GM21529 (cell line): Measurements from ENCODE around the gene KLF15.

Source experiments
- ATAC-seq: cut with Tn5 transposase; IDR thresholded peaks from one replicate; pipeline ENCODE4 v1.9.1; 2021; ENCODE audit not compliant: unreplicated experiment

The KLF15 gene

DNA sequence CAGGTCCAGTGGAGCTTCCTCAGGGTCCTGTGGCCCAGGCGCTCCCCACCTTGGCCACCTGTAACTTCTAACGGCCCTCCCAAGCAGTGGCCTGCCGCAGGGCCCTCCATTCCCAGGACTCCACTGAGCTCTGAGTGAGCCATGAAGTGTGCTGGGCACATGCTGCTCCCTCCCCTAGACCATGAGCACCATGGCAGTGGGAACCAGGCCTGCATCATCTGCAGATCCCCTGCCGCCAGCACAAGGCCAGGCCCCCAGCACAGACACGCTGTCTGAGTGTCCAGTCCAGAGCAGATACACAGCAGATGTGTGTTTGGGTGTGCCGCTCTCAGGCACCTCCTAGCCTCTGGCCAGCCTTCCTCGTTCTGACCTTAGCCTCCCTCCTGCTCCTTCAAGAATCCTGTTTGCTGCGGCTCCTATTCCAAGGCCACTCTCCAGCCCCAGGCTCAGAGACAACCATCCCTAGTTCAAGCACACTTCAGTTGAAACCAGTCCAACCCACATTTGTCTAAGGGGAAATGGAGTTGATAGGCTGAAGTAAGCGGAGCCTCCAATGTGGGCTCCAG is 7.0 kb upstream of the KLF15 start:
- ATAC-seq, result no peak

DNA sequence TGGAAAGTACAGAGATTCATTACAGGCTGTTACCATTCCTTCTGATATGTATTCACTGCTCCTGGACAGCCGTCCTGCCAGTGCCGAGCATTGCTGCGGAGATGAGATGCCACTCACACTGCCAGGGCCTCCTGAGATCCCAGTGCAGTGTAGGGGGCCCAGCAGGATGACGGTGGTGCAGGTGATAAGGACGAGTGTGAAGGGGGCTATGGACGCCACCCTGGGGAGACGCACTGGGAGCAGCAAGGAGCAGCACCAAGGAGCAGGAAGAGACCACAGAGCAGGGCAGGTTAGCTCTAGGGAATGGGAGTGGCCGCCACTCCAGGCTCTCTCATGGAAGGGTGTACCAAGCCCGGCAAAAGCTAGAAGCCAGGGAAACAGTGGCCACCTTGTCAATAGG is 4.0 kb upstream of the KLF15 start:
- ATAC-seq, result no peak

DNA sequence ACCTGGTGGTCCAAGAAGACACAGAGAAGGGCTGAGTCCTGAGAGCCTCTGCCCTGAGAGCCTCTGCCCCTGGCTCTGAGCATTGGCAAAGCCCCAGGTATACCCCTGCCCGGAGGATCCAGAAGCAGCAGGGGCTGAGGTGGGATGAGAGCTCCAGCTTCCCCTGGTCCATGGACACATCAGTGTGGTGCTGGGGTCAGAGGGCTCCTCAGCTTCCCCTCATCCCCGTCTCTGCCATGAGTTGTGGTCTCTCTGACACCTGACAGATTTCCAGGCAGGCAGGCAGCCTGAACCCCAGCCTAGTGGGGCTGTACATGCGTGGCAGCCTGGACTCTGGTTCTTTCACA is 3.5 kb upstream of the KLF15 start:
- ATAC-seq, result no peak

DNA sequence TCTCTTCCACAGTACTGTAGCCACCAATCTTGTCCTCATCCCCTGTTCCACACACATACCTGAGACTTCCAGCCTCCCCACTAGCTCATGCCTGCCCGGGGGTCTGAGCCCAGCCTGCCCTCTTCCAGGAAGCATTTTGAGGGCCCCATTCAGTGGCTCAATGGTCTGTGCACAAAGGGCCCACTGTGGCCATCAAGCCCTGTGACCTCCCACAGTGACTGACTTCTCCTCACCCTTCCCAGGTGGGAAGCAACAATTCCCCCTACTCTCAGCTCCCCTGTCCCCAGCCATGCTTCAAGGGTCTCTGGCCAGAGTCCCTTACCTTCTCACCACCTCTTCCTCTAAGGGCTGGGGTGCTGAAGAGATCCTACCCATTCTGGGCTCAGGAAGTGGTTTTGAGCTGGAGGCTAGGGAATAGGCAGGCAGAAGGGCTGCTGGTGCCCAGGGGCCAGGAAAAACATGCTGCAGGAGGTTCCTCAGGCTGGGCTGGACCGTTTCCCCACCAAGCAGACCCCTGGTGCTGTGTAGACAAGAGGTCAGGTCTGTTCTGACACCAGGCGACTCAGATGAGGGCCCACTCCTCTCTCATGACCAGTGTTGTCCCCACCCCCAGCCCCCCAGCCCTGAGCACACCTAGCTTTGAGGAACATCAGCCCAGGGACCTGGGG is 3.0 kb upstream of the KLF15 start:
- ATAC-seq, result no peak

DNA sequence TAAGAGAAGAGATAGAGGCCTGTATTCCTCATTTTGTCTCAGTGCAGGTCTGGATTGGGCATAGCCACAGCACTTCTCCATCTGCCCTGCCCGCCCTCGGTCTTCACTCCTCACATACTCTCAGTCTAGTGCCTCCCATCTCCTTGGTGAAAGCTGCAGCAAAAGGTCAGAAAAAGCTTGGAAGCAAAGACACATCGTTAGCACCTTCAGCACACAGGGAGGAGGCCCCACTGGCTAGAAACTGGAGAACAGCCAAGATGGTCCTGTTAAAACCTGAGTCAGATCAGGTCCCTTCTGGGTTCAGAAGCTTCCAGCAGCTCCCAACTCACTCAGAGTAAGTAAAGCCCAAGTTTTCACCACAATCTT is 1.6 kb upstream of the KLF15 start:
- no peak for ATAC-seq

DNA sequence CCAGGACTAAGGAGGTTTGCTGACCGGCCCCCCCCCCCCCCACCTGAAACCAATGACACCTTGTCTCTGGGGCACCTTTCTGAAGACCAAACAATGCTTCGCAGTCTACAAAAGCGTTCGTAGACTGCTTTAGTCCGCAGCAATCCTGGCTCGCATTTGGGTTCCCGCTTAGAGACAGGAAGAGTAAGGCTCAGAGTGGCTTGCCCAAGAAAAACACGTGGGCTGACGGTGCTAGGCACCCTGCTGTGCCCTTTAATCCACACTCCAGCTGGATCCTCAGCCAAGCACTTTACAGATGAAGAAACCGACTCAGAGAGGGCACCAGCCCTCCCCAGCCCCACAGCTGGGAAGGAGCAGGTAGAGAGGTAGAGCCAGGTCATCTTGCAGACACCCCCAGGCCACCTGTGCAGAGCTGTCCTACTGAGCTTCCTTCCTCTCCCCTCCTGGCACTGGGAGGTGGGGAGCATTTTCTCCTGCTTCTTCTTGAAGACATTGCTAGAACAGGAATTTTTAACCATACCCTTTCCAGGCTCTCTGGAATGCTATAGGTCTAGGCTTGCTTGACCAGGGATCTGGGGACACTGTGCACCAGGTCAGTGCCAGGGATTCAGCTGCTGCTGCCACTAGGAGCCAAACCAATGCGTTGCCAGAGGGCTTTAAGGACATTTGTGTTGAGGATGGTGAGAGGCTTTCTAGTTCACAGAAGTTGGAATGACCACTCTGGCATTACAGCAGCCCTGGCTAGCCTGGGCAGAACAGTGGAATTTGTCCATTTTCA is 1.0 kb upstream of the KLF15 start:
- ATAC-seq, result no peak

DNA sequence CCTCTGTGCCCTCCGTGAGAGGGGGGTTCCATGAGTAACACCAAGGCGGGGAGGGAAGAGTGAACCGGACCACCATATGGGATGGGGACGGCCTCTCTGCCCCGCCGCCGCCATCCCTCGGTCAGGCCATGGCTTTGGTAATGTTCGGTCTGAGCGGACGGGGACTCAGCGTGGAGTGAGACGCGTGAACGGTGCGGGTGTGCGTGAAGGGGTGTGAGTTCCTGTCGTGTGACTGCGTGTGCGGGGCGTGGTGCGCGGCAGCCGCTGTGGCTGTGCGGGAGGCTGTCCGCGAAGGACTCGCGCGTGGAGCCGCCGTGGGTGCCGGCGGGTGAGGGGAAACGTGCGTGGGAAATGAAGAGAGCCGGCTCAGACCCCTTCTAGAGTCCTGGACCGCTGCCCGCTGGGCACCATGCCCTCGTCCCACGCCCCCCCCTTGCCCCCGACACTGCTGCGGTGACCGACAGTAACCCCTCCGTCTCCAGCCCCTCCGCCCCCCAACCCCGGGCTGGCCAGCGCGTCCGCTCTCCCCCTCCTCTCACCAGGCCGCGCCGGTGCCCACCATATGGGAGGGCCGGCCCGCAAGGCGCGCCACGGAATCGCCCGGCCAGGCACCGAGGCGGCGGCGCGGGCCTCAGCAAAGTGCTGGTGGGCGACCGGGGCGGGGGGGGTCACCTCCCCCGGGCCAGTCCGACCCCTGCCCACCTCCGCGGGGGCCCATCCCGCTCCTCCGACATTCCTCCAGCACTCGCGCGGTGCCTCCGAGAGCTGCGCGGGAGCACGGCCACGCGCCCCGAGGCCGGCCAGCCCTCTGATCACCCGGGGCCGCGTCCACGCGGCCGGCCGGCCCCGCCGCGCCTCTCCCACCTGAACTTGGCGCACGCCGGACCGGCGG is 589 bp downstream of the KLF15 start:
- no peak for ATAC-seq

- ATAC-seq, result no peak
Observed at GRCh38 chr3:126355777-126356372, 1.3 kb downstream of the KLF15 start.

- no peak for ATAC-seq
Observed at GRCh38 chr3:126355251-126355650, 2.0 kb downstream of the KLF15 start.

DNA sequence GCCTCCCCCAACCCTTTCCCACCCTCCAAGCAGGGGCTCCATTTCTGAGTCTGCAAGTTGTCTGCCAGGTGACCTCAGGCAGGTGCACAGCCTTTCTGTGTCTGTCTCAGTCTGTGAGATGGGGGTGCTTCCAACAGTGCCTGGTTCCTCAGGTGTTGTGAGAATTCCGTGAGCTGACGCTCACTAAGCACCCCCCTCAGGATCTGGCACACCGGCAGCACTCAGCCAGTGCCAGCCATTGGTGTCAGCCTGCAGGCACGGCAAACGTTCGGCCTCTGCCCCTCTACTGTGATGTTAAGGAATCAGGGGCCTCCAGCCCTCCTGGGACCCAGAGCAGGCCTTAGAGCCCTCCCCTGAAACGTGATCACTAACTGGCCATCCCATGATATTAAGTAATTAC is 2.4 kb downstream of the KLF15 start:
- no peak for ATAC-seq

DNA sequence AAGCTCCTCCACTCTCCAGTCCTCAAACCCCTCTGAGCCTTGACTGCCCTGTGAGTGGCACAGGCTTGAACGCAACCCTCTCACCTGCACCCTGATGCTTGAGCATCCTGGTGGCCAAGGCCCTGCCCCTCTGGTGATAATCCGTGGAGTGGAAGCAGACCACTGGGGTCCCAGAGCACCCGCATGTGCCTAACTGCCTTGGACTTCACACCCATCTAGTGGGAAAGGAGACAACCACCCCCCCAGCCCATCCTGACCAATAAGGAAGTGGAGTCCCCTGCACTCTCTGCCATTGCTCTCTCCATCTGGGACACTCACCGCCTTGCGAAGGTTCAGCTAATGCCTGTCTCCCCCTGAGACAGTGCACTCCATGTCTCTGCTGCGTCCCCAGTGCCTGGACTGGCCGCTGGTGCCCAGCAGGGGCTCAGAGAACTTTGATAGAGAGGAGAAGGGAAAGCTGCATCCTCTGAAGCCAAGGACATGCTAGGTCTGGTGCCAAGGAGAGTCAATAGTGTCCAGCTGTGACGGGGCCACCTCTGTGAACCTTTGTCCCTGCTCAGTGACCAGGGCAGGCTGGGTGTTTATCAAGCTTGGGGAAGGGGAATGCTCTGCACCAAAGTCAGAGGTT is 3.4 kb downstream of the KLF15 start:
- ATAC-seq, result no peak

DNA sequence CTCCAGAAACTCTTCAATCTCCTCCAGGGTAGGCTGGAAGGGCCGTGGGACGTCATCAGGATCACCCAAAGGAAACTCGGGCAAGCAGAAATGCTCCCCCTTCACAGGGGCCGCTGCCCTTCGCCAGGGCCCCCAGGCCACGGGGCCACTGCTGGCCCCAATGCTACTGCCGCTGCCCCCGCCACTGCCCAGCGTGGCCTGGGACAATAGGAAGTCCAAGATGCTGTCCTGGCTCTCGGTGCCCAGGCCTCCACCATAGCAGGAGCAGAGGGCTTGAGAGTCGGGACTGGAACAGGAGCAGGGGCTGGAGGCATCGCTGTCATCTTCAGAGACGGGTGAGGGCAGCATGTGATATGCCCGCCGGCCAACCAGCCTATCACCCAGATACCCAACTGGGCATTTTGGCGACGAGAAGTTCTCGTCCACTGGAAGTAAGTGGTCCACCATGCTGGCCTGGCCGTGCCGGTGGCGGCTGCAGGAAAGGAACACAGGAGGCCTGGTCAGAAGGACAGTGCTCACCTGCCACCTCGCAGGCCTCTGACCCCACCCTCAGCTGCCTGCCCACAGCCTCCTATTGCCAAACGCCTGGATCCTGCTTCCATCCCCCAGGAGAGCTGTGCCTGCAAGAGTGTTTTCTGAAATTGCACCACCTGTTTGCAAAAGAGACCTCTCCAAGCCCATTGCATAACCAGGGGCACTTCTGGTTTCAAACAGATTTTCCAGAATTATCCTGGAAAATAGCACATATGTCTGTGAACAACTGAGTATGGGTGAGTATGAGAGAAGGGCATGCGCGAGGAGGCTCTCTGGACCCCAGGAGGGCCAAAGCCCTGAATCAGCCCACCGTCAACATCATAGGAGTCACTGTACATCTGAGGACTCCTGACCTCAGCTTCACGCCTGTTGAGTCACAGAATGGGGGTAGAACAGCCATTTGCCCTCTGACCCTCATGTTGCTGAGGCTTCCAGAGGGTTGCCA is 4.4 kb downstream of the KLF15 start:
- ATAC-seq, result no peak

DNA sequence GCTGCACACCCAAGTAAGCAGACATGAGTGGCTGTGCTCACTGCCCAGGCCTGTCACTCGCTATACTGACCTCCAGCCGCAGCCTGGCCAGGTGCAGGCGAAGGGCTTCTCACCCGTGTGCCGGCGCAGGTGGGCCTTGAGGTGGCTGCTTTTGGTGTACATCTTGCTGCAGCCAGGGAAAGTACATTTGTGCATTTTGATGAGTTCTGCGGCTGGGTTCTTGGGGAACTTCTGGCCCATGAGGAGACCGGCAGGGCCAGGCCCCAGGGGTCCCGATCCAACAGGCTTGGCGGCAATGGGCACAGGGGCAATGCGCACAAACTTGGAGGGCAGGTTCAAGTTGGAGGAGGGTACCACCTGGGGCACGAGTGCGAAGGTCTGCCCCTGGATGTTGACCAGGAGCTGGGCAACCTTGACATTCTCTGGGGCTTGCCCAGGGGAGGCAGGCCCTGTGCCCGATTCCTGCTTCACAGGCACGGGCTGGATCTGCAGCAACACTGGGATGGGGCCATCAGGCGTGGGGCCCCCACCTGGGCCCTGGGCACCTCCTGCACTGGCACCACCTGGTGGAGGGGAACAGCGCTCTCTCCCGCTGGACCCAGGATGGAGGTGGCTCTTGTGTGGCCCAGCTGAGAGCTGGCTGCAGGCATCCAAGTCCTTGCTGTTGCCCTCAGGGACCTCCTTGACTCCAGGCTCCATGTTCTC is 5.3 kb downstream of the KLF15 start:
- no peak for ATAC-seq

DNA sequence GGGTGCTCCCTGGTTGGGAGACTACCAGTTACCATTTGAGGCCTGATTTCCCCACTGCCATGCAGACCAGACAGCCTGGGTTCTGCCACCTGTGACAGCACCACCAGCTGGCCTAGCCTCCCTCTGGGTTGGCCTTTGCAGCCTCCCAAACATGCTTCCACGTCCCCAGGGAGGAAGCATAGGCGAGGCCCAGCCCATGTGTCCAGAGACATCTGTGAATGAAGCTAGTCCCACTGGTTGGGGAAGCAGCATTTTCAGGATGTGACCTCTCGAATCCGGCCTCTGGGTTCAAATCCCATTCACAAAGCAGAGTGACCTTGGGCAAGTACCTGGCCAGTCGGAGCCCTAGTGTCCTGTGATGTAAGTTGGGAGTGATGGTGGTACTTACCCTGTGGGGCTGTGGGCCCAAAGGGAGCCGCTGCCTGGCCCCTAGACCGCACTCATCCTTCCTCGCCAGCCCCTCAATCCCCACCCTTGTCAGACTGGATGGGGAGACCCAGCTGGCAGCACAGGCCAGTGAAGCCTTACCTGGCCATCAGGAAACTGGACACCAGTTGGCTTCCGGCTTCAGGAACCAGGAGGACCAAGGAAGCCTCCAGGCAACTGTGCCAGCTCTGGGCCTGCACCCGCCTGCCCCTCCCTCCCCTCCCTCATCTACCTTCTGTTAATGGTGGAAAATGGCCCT is 6.0 kb downstream of the KLF15 start:
- ATAC-seq, result no peak

DNA sequence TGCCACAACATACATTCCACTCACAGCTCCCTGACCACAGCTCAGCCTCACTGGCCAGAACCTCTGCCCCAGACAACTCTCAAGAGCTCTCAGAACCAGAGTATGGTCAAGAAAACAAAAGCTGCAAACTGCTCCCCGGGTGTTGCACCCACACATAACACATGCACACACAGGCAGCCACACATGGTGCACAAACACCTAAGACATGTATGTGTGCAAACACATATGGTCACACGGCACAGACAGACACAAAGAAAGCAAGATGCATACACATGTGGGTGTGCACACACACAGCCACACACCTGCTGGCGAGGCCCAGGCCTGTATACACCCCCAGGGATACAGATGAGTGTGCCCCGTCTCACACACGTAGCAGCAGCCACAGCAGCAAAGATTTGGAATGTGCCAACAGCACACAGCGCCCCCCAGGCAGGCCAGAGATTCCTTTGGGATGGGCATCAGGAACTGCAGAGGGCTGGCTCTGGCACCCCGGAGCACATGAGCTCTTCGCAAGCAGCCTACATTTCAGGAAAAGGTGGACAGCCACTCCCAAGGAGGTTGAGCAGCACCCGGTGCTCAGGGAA is 6.6 kb downstream of the KLF15 start:
- no peak for ATAC-seq

GRCh38 chr3:126349611-126350501 is 7.4 kb downstream of the KLF15 start:
- no peak for ATAC-seq

DNA sequence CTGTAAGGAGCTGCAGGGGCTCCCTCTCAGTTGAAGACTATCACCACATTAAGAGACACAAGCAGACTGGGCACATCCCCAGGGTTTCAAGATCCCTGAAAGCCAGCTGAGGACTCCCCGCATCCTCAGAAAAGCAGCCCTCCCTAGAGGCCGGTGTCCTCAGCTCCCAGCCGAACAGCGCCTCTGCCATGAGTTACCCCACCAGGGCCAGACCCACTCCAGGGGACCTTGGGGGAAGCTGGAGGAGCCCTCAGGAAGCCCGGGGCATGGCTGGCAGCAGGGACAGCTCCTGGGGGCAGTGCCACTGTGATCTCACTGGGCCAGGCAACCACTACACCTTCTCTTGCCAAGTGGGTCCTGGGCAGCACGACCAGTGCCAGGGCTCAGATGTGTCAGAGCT is 8.1 kb downstream of the KLF15 start:
- no peak for ATAC-seq
